Fibroblast of lung (primary cell): ENCODE results near the gene RAB35. TPM values are rescaled to one million over a fixed set of nuclear protein-coding genes. Genes with fewer than 3 reads are reported as not detected.

ENCODE experiments used
- DNase-seq, 2 donors: peaks; one replicate each; pipeline versions ENCODE4 v3.0.0 to v3.0.0-alpha.2; 2010; ENCODE audit warnings: low read depth in 2 of 2
- H2AFZ ChIP-seq: 2 replicates; pipeline ENCODE4 v1.5.1; 2012; ENCODE audit warnings: low read length, control low read depth, inconsistent platforms
- H3K27ac ChIP-seq: 2 replicates; pipeline ENCODE4 v1.5.1; 2011; ENCODE audit warnings: low read length, control low read depth; ENCODE audit not compliant: insufficient read depth
- H3K27me3 ChIP-seq: 2 replicates; pipeline ENCODE4 v1.5.1; 2011; ENCODE audit warnings: mild to moderate bottlenecking, low read length; ENCODE audit not compliant: control insufficient read depth, insufficient read depth
- H3K36me3 ChIP-seq: 2 replicates; pipeline ENCODE4 v1.5.1; 2011; ENCODE audit warnings: low read length; ENCODE audit not compliant: control insufficient read depth, insufficient read depth
- H3K4me1 ChIP-seq: 2 replicates; pipeline ENCODE4 v1.5.1; 2011; ENCODE audit warnings: low read length; ENCODE audit not compliant: control insufficient read depth, insufficient read depth; ENCODE audit errors: extremely low read depth
- H3K4me2 ChIP-seq: 2 replicates; pipeline ENCODE4 v1.5.1; 2011; ENCODE audit warnings: low read length, control low read depth; ENCODE audit not compliant: insufficient read depth; ENCODE audit errors: extremely low read depth
- H3K4me3 ChIP-seq, 4 experiments: fragments of 200-600 bp in 1 of 4; sonication (generic) in 1 of 4; replicated peaks in 1 of 4; 2 replicates each; pipeline ENCODE4 v1.5.1; 2011 to 2016; ENCODE audit warnings: low read length in 4 of 4, low read depth in 3 of 4, mild to moderate bottlenecking in 3 of 4, control low read depth in 2 of 4, inconsistent platforms in 1 of 4, mixed read lengths in 1 of 4; ENCODE audit not compliant: insufficient read depth in 1 of 4; ENCODE audit errors: control extremely low read depth in 1 of 4
- H3K79me2 ChIP-seq: 2 replicates; pipeline ENCODE4 v1.5.1; 2012; ENCODE audit warnings: mild to moderate bottlenecking, low read length, inconsistent platforms; ENCODE audit not compliant: control insufficient read depth, insufficient read depth
- H3K9ac ChIP-seq: 2 replicates; pipeline ENCODE4 v1.5.1; 2011; ENCODE audit warnings: mild to moderate bottlenecking, low read length, control low read depth; ENCODE audit not compliant: insufficient read depth
- H3K9me3 ChIP-seq: 2 replicates; pipeline ENCODE4 v1.5.1; 2012; ENCODE audit warnings: low read depth, low read length; ENCODE audit not compliant: control insufficient read depth, insufficient read depth
- H4K20me1 ChIP-seq: 2 replicates; pipeline ENCODE4 v1.5.1; 2011; ENCODE audit warnings: low read length; ENCODE audit not compliant: control insufficient read depth, insufficient read depth; ENCODE audit errors: extremely low read depth
- EZH2 ChIP-seq: IDR thresholded peaks from 2 replicates; pipeline ENCODE4 v1.5.1; 2012; ENCODE audit warnings: low read length, control low read depth, mild to moderate bottlenecking; ENCODE audit errors: missing control alignments
- polyA plus RNA-seq, 2 donors: library from polyadenylated mRNA; depleted of rRNA in 1 of 2; stranded (reverse) in 1 of 2; unstranded in 1 of 2; fragments of >200 nt; gene quantifications; 2 replicates each; pipeline ENCODE4 v1.2.1, GENCODE V29; 2011 to 2012; ENCODE audit warnings: missing spikeins in 1 of 2
- total RNA-seq: library from RNA; depleted of rRNA; stranded (reverse); fragments of >200 nt; gene quantifications from 2 replicates; pipeline ENCODE4 v1.2.1, GENCODE V29; 2014
- TF ChIP-seq, protein P1 (sequence below), 2 donors: IDR thresholded peaks in 1 of 2; conservative IDR thresholded peaks in 1 of 2; 1 replicate in 1 of 2; 2 replicates in 1 of 2; pipeline ENCODE4 v1.5.1; 2011 to 2012; ENCODE audit warnings: low read length in 2 of 2, control low read depth in 1 of 2, inconsistent platforms in 1 of 2, low read depth in 1 of 2, mild to moderate bottlenecking in 1 of 2

Gene RAB35
- total and polyA plus RNA-seq, 2 donors (not counting 1 experiment from before 2014, with no cell fraction given): 29.7 to 51.4 TPM

GRCh38 chr12:120075034-120075616 is 41.4 kb downstream of the RAB35 start:
- DNase-seq: no peak
- Histone ChIP-seq H3K4me3 (no peak overlapping the region), H4K20me1 (no peaks in the 10 kb centered on the region), H3K4me1 (no peaks in the 10 kb centered on the region), H2AFZ (no peak overlapping the region), H3K27me3 (peaks cover 4% of the 10 kb centered on the region), H3K27ac (no peak overlapping the region), H3K9me3 (no peaks in the 10 kb centered on the region), H3K9ac (no peak overlapping the region), H3K36me3 (no peaks in the 10 kb centered on the region), H3K4me2 (no peak overlapping the region), H3K79me2 (no peaks in the 10 kb centered on the region)
- no peak for TF ChIP-seq EZH2
- TF ChIP-seq, protein P1, sequence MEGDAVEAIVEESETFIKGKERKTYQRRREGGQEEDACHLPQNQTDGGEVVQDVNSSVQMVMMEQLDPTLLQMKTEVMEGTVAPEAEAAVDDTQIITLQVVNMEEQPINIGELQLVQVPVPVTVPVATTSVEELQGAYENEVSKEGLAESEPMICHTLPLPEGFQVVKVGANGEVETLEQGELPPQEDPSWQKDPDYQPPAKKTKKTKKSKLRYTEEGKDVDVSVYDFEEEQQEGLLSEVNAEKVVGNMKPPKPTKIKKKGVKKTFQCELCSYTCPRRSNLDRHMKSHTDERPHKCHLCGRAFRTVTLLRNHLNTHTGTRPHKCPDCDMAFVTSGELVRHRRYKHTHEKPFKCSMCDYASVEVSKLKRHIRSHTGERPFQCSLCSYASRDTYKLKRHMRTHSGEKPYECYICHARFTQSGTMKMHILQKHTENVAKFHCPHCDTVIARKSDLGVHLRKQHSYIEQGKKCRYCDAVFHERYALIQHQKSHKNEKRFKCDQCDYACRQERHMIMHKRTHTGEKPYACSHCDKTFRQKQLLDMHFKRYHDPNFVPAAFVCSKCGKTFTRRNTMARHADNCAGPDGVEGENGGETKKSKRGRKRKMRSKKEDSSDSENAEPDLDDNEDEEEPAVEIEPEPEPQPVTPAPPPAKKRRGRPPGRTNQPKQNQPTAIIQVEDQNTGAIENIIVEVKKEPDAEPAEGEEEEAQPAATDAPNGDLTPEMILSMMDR (conservative IDR thresholded peaks at IDR 0.05 in 1 of 2, IDR thresholded peaks at IDR 0.05 in 1 of 2; ENCODE audit: low read depth in 1 of 2, low read length in 2 of 2): no peak

DNA sequence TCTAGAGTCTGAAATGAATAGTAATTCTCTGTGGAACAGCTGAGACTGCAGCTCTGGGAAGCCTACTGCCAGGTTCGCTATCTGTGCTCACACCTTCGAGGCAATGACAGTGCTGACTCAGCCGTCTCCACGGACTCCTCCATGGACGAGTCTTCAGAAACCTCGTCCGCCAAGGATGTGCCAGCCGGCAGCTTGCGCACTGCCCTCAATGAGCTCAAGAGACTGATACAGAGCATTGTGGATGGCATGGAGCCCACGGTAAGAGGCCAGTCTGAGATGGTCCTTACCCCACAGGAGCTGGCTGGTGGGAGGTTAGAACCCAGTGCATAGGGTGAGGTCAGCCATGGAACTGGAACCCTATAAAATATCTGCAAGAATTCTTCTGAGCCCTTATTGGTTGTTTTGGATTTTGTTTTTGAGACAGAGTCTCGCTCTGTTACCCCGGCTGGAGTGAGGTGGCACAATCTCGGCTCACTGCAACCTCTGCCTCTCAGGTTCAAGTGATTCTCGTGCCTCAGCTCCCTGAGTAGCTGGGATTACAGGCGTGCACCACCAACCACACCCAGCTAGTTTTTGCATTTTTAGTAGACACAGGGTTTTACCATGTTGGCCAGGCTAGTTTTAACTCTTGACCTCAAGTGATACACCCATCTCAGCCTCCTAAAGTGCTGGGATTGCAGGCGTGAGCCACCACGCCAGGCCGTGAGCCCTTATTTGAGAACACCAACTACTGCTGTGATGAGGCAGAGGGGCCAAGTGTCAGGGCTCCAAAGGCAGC is 43.9 kb downstream of the RAB35 start:
- Histone ChIP-seq H3K9ac (no peak overlapping the region), H3K4me2 (no peak overlapping the region), H3K27me3 (peaks cover 5% of the 10 kb centered on the region), H4K20me1 (no peaks in the 10 kb centered on the region), H3K36me3 (no peaks in the 10 kb centered on the region), H3K4me3 (no peak overlapping the region), H3K9me3 (no peaks in the 10 kb centered on the region), H3K79me2 (no peaks in the 10 kb centered on the region), H3K27ac (no peak overlapping the region), H2AFZ (no peak overlapping the region), H3K4me1 (no peaks in the 10 kb centered on the region)
- TF ChIP-seq, protein P1 (conservative IDR thresholded peaks at IDR 0.05 in 1 of 2, IDR thresholded peaks at IDR 0.05 in 1 of 2; ENCODE audit: low read depth in 1 of 2, low read length in 2 of 2): no peak
- no peak for TF ChIP-seq EZH2
- DNase-seq: no peak

- Histone ChIP-seq H3K79me2 (no peaks in the 10 kb centered on the region), H3K4me2 (no peak overlapping the region), H3K9me3 (no peaks in the 10 kb centered on the region)
Measured at GRCh38 chr12:120071493-120072020, 45.0 kb downstream of the RAB35 start.

More at GRCh38 chr12:120071493-120072020, 45.0 kb downstream of the RAB35 start:
- Histone ChIP-seq H3K4me3 (no peak overlapping the region), H2AFZ (no peak overlapping the region), H3K27ac (no peak overlapping the region), H4K20me1 (no peaks in the 10 kb centered on the region), H3K36me3 (no peaks in the 10 kb centered on the region), H3K9ac (no peak overlapping the region), H3K27me3 (peaks cover 5% of the 10 kb centered on the region), H3K4me1 (no peaks in the 10 kb centered on the region)
- no peak for DNase-seq
- TF ChIP-seq EZH2: no peak
- TF ChIP-seq, protein P1 (conservative IDR thresholded peaks at IDR 0.05 in 1 of 2, IDR thresholded peaks at IDR 0.05 in 1 of 2; ENCODE audit: low read depth in 1 of 2, low read length in 2 of 2): no peak
